Measurements from ENCODE around the gene SMC1B.

GRCh38 chr22:45376703-45377102 is 36.7 kb downstream of the SMC1B start:
- TF ChIP-seq CTCF (IDR thresholded peaks at IDR 0.05; ENCODE audit: low read depth, low read length, missing input control) (no peak), REST (IDR thresholded peaks at IDR 0.05) (no peak), SP1 (IDR thresholded peaks at IDR 0.05) (no peak), RAD21 (IDR thresholded peaks at IDR 0.05) (no peak), FOXA2 (IDR thresholded peaks at IDR 0.05) (no peak), YY1 (IDR thresholded peaks at IDR 0.05) (no peak), JUND (IDR thresholded peaks at IDR 0.05) (no peak)
- TF ChIP-seq, protein P1, sequence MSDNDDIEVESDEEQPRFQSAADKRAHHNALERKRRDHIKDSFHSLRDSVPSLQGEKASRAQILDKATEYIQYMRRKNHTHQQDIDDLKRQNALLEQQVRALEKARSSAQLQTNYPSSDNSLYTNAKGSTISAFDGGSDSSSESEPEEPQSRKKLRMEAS (IDR thresholded peaks at IDR 0.05) = no peak
- TF ChIP-seq, protein P2, sequence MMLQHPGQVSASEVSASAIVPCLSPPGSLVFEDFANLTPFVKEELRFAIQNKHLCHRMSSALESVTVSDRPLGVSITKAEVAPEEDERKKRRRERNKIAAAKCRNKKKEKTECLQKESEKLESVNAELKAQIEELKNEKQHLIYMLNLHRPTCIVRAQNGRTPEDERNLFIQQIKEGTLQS (IDR thresholded peaks at IDR 0.05) = no peak
